Peyer's patch (tissue), 4 donors: ENCODE measurements around the gene TFIP11.

Source experiments
- POLR2A ChIP-seq, 2 donors: fragments of 450-650 bp; IDR thresholded peaks; one replicate each; pipeline ENCODE4 v1.5.1; 2017; ENCODE audit warnings: antibody characterized with exemption in 2 of 2, mild to moderate bottlenecking in 2 of 2, moderate library complexity in 2 of 2
- TF ChIP-seq, protein P1 (sequence below), 6 experiments: fragments of 450-650 bp in 4 of 6; fragments of 200-600 bp in 2 of 6; sonication (generic) in 1 of 6; IDR thresholded peaks; one replicate each; pipeline ENCODE4 v1.5.1; 2017 to 2019; ENCODE audit warnings: antibody characterized with exemption in 6 of 6, mild to moderate bottlenecking in 3 of 6, moderate library complexity in 1 of 6

GRCh38 chr22:26554956-26555355 lies 42.7 kb upstream of the TFIP11 start:
- TF ChIP-seq, protein P1, sequence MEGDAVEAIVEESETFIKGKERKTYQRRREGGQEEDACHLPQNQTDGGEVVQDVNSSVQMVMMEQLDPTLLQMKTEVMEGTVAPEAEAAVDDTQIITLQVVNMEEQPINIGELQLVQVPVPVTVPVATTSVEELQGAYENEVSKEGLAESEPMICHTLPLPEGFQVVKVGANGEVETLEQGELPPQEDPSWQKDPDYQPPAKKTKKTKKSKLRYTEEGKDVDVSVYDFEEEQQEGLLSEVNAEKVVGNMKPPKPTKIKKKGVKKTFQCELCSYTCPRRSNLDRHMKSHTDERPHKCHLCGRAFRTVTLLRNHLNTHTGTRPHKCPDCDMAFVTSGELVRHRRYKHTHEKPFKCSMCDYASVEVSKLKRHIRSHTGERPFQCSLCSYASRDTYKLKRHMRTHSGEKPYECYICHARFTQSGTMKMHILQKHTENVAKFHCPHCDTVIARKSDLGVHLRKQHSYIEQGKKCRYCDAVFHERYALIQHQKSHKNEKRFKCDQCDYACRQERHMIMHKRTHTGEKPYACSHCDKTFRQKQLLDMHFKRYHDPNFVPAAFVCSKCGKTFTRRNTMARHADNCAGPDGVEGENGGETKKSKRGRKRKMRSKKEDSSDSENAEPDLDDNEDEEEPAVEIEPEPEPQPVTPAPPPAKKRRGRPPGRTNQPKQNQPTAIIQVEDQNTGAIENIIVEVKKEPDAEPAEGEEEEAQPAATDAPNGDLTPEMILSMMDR (IDR thresholded peaks at IDR 0.05): no peak
- no peak for TF ChIP-seq POLR2A (IDR thresholded peaks at IDR 0.05)
